GM12878 (cell line): Measurements from ENCODE around the gene RASAL2. TPM values are rescaled to one million over a fixed set of nuclear protein-coding genes. Genes with fewer than 3 reads are reported as not detected.
A peak's percentile ranks its signal among the peaks of the same experiment; 100 is the strongest.

Experiments used
- BHLHE40 ChIP-seq, 2 experiments: fragments of 450-650 bp in 1 of 2; IDR thresholded peaks; 2 replicates each; pipeline ENCODE4 v1.6.1; 2011 to 2017; ENCODE audit warnings: low read depth in 2 of 2, borderline replicate concordance in 1 of 2, improper control_type of control experiment in 1 of 2, low read length in 1 of 2, mild to moderate bottlenecking in 1 of 2
- BRCA1 ChIP-seq: IDR thresholded peaks from 2 replicates; pipeline ENCODE4 v1.6.1; 2011; ENCODE audit warnings: low read depth, low read length, improper control_type of control experiment
- CBX3 ChIP-seq: fragments of 200-600 bp; sonication (generic); IDR thresholded peaks from 2 replicates; pipeline ENCODE4 v1.6.1; 2016; ENCODE audit warnings: low read depth, borderline replicate concordance
- CREB1 ChIP-seq: IDR thresholded peaks from 2 replicates; pipeline ENCODE4 v1.6.1; 2012; ENCODE audit warnings: low read depth, mild to moderate bottlenecking, inconsistent platforms
- LARP7 ChIP-seq: fragments of 450-650 bp; IDR thresholded peaks from 2 replicates; pipeline ENCODE4 v1.6.1; 2017; ENCODE audit warnings: mild to moderate bottlenecking
- MLLT1 ChIP-seq: fragments of 450-650 bp; IDR thresholded peaks from 2 replicates; pipeline ENCODE4 v1.6.1; 2016; ENCODE audit warnings: mild to moderate bottlenecking
- MXI1 ChIP-seq: fragments of 150-350 bp; IDR thresholded peaks from 2 replicates; pipeline ENCODE4 v1.6.1; 2011; ENCODE audit warnings: low read depth, mild to moderate bottlenecking, inconsistent platforms, low read length, improper control_type of control experiment
- MYB ChIP-seq: fragments of 150-350 bp; IDR thresholded peaks from 2 replicates; pipeline ENCODE4 v1.6.1; 2014; ENCODE audit warnings: mild to moderate bottlenecking, low read depth, low read length, borderline replicate concordance
- NFIC ChIP-seq: IDR thresholded peaks from 2 replicates; pipeline ENCODE4 v1.6.1; 2012; ENCODE audit warnings: low read depth, mild to moderate bottlenecking, inconsistent platforms, low read length, moderate library complexity
- PAX8 ChIP-seq: fragments of 450-650 bp; IDR thresholded peaks from 2 replicates; pipeline ENCODE4 v1.6.1; 2017; ENCODE audit warnings: mild to moderate bottlenecking, moderate library complexity
- RCOR1 ChIP-seq: conservative IDR thresholded peaks from 2 replicates; pipeline ENCODE4 v1.6.1; 2012; ENCODE audit warnings: low read depth, low read length, improper control_type of control experiment
- RELB ChIP-seq: fragments of 450-650 bp; IDR thresholded peaks from 2 replicates; pipeline ENCODE4 v1.6.1; 2017; ENCODE audit warnings: low read depth, mild to moderate bottlenecking, moderate library complexity
- SUPT20H ChIP-seq: IDR thresholded peaks from 2 replicates; pipeline ENCODE4 v1.6.1; 2011; ENCODE audit warnings: low read depth, mild to moderate bottlenecking, low read length, moderate library complexity, borderline replicate concordance; ENCODE audit not compliant: control insufficient read depth
- SUZ12 ChIP-seq: fragments of 200-600 bp; sonication (generic); IDR thresholded peaks from one replicate; pipeline ENCODE4 v1.6.1; 2018; ENCODE audit warnings: antibody characterized with exemption, mild to moderate bottlenecking; ENCODE audit not compliant: unreplicated experiment
- TARDBP ChIP-seq: IDR thresholded peaks from 2 replicates; pipeline ENCODE4 v1.6.1; 2016; ENCODE audit warnings: borderline replicate concordance
- TCF12 ChIP-seq: IDR thresholded peaks from 2 replicates; pipeline ENCODE4 v1.6.1; 2011; ENCODE audit warnings: low read depth, mild to moderate bottlenecking, low read length
- TCF7 ChIP-seq: IDR thresholded peaks from 2 replicates; pipeline ENCODE4 v1.6.1; 2014; ENCODE audit warnings: antibody characterized with exemption, borderline replicate concordance
- ZNF207 ChIP-seq: fragments of 450-650 bp; IDR thresholded peaks from 2 replicates; pipeline ENCODE4 v1.6.1; 2014; ENCODE audit warnings: antibody characterized with exemption, mild to moderate bottlenecking, borderline replicate concordance
- ZNF384 ChIP-seq: IDR thresholded peaks from 2 replicates; pipeline ENCODE4 v1.6.1; 2012; ENCODE audit warnings: low read depth, mild to moderate bottlenecking, low read length, improper control_type of control experiment, borderline replicate concordance
- polyA plus RNA-seq, 11 experiments: library from polyadenylated mRNA; depleted of rRNA in 4 of 11; unstranded in 6 of 11; stranded (reverse) in 5 of 11; fragments of >200 nt; fragmentation: Nextera tagmentation in 4 of 11; fragmentation: Illumina TruSeq in 1 of 11; extraction: Ambion mirVana in 4 of 11; extraction: Trizol in 1 of 11; gene quantifications; 1 replicate in 1 of 11; 2 replicates in 10 of 11; pipeline versions ENCODE4 v1.2.1 to v1.2.3, GENCODE V29; 2011 to 2016; ENCODE audit warnings: inconsistent platforms in 2 of 11, missing spikeins in 2 of 11, low read depth in 1 of 11
- total RNA-seq, 4 experiments: library from RNA; depleted of rRNA in 3 of 4; stranded (reverse); fragments of >200 nt in 3 of 4; fragmentation: Illumina TruSeq in 1 of 4; extraction: Trizol in 1 of 4; gene quantifications; 2 replicates each; pipeline versions ENCODE4 v1.2.1 to v1.2.3, GENCODE V29; 2013 to 2021
- TF ChIP-seq, protein P1 (sequence below): fragments of 450-650 bp; IDR thresholded peaks from 2 replicates; pipeline ENCODE4 v1.6.1; 2017; ENCODE audit warnings: mild to moderate bottlenecking, moderate library complexity

Gene RASAL2
- total and polyA plus RNA-seq, 10 of the 15 experiments (the other 5 are each of a cell fraction or from before 2014, with no cell fraction given): 0.02 to 6.9 (median 0.17) TPM; not detected in 1

- TF ChIP-seq MLLT1 (peak; percentile 83), MXI1 (peak; percentile 28; the same call in 1 of the 2 replicates), NFIC (peak; percentile 79), TCF12 (no peak), RCOR1 (0 out of 2 replicates have a peak, but pooled peaks have one; percentile 60), ZNF207 (peak; percentile 51; the same call in 1 of the 2 replicates), SUPT20H (no peak), TARDBP (no peak), LARP7 (no peak), MYB (no peak), BHLHE40 (IDR thresholded peaks at IDR 0.05; ENCODE audit: borderline replicate concordance in 1 of 2, low read depth in 2 of 2, low read length in 1 of 2) (no peak), RELB (peak; percentile 85), ZNF384 (no peak), CREB1 (peak; percentile 68; the same call in 1 of the 2 replicates), TCF7 (no peak), CBX3 (no peak), BRCA1 (no peak), PAX8 (no peak), SUZ12 (no peak)
- TF ChIP-seq, protein P1, sequence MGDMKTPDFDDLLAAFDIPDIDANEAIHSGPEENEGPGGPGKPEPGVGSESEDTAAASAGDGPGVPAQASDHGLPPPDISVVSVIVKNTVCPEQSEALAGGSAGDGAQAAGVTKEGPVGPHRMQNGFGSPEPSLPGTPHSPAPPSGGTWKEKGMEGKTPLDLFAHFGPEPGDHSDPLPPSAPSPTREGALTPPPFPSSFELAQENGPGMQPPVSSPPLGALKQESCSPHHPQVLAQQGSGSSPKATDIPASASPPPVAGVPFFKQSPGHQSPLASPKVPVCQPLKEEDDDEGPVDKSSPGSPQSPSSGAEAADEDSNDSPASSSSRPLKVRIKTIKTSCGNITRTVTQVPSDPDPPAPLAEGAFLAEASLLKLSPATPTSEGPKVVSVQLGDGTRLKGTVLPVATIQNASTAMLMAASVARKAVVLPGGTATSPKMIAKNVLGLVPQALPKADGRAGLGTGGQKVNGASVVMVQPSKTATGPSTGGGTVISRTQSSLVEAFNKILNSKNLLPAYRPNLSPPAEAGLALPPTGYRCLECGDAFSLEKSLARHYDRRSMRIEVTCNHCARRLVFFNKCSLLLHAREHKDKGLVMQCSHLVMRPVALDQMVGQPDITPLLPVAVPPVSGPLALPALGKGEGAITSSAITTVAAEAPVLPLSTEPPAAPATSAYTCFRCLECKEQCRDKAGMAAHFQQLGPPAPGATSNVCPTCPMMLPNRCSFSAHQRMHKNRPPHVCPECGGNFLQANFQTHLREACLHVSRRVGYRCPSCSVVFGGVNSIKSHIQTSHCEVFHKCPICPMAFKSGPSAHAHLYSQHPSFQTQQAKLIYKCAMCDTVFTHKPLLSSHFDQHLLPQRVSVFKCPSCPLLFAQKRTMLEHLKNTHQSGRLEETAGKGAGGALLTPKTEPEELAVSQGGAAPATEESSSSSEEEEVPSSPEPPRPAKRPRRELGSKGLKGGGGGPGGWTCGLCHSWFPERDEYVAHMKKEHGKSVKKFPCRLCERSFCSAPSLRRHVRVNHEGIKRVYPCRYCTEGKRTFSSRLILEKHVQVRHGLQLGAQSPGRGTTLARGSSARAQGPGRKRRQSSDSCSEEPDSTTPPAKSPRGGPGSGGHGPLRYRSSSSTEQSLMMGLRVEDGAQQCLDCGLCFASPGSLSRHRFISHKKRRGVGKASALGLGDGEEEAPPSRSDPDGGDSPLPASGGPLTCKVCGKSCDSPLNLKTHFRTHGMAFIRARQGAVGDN: no peak
Observed at GRCh38 chr1:178066908-178067614, 26.8 kb upstream of the RASAL2 start (continued).
